Mucosa of descending colon (tissue), 3 donors: Measurements from ENCODE around the gene SLC35F4. TPM values are rescaled to one million over a fixed set of nuclear protein-coding genes. Genes with fewer than 3 reads are reported as not detected.

ENCODE experiments used
- ATAC-seq: fragments of 200-7000 bp; cut with Tn5 transposase; one replicate; pipeline ENCODE4 v1.9.1; 2020; ENCODE audit warnings: mild to moderate bottlenecking, moderate library complexity
- DNase-seq, 3 donors: peaks; one replicate each; pipeline ENCODE4 v3.0.0-alpha.2; 2020
- H3K36me3 ChIP-seq: fragments of 200-600 bp; one replicate; pipeline ENCODE4 v1.8.0; 2021; ENCODE audit warnings: low read depth, mild to moderate bottlenecking
- H3K4me1 ChIP-seq: fragments of 200-600 bp; one replicate; pipeline ENCODE4 v1.8.0; 2021; ENCODE audit warnings: low read depth, mild to moderate bottlenecking
- H3K4me3 ChIP-seq: fragments of 200-600 bp; one replicate; pipeline ENCODE4 v1.8.0; 2021; ENCODE audit warnings: mild to moderate bottlenecking
- H3K9me3 ChIP-seq: fragments of 200-600 bp; one replicate; pipeline ENCODE4 v1.8.0; 2021; ENCODE audit warnings: mild to moderate bottlenecking
- CTCF ChIP-seq: fragments of 200-600 bp; IDR thresholded peaks from one replicate; pipeline ENCODE4 v1.8.0; 2022; ENCODE audit warnings: antibody characterized with exemption, mild to moderate bottlenecking
- intact Hi-C, 2 donors: fragments of 100-400 bp; cut with DNase I in 1 of 2; cut with micrococcal nuclease in 1 of 2; formaldehyde crosslinking; loops; one replicate each; pipeline versions ENCODE4 v1.11.0 to v1.11.1; 2022; cut with DNase I, micrococcal nuclease
- total RNA-seq, 3 donors: library from RNA; stranded (reverse); fragmentation: NEBNext Ultra II Directional in 2 of 3; extraction: Animal tissue kit (Norgen Biotek cat#: 25700) in 2 of 3; gene quantifications; one replicate each; pipeline versions ENCODE4 v1.2.1 to v1.2.4, GENCODE V29; 2021 to 2023
- donor health status: DM: no; HTN: no; CAD: no; lungs with moderate emphysema.
- donor health status: DM: no; HTN: no; CAD: no.
- donor health status: DM: no; HTN: yes; CAD: no.

SLC35F4 gene
- total RNA-seq, 3 donors from 2014 or later, result not detected

- H3K36me3 ChIP-seq, result no peaks in the 10 kb centered on the region
- H3K4me1 ChIP-seq, result no peaks in the 10 kb centered on the region
- TF ChIP-seq CTCF, result no peak
- DNase-seq (no peak), ATAC-seq (no peak)
- intact Hi-C loops, result no loop called here
- H3K4me3 ChIP-seq, result no peak overlapping the region
- H3K9me3 ChIP-seq, result no peaks in the 10 kb centered on the region
Measured at GRCh38 chr14:57845802-57846531, 19.9 kb downstream of the SLC35F4 start.

- ATAC-seq (no peak), DNase-seq (no peak)
- intact Hi-C loops, result no loop called here
- Histone ChIP-seq H3K9me3 (no peaks in the 10 kb centered on the region), H3K4me3 (no peak overlapping the region), H3K4me1 (no peaks in the 10 kb centered on the region), H3K36me3 (no peaks in the 10 kb centered on the region)
- no peak for TF ChIP-seq CTCF
Measured at GRCh38 chr14:57845316-57845715, 20.6 kb downstream of the SLC35F4 start.

- Histone ChIP-seq H3K4me3 (no peak overlapping the region), H3K9me3 (no peaks in the 10 kb centered on the region), H3K36me3 (no peaks in the 10 kb centered on the region), H3K4me1 (no peaks in the 10 kb centered on the region)
- TF ChIP-seq CTCF, result no peak
- ATAC-seq (no peak), DNase-seq (no peak)
- intact Hi-C loops, result no loop called here
Measured at GRCh38 chr14:57837267-57837666, 28.6 kb downstream of the SLC35F4 start.

GRCh38 chr14:57835766-57836165, 30.1 kb downstream of the SLC35F4 start:
- DNase-seq (no peak), ATAC-seq (no peak)
- Histone ChIP-seq H3K9me3 (no peaks in the 10 kb centered on the region), H3K4me1 (no peaks in the 10 kb centered on the region), H3K4me3 (no peak overlapping the region), H3K36me3 (no peaks in the 10 kb centered on the region)
- TF ChIP-seq CTCF, result no peak
- intact Hi-C loops, result no loop called here

- Histone ChIP-seq H3K36me3 (no peaks in the 10 kb centered on the region), H3K4me3 (no peak overlapping the region), H3K9me3 (no peaks in the 10 kb centered on the region), H3K4me1 (no peaks in the 10 kb centered on the region)
- intact Hi-C loops, result no loop called here
- DNase-seq (no peak), ATAC-seq (no peak)
- no peak for TF ChIP-seq CTCF
Measured at GRCh38 chr14:57834961-57835360, 30.9 kb downstream of the SLC35F4 start.
